NCI-H2196 (cell line): ENCODE results near the gene NSG1.
"Not testable (repeated sequence)": the region's sequence is repeated elsewhere in the genome, so short reads cannot be mapped to it uniquely, and the experiment has no call there.

Experiments used
- DNase-seq: peaks from one replicate; lab custom pipeline; 2025; ENCODE audit not compliant: unreplicated experiment; lab: John Stamatoyannopoulos, UW

Gene NSG1

DNA sequence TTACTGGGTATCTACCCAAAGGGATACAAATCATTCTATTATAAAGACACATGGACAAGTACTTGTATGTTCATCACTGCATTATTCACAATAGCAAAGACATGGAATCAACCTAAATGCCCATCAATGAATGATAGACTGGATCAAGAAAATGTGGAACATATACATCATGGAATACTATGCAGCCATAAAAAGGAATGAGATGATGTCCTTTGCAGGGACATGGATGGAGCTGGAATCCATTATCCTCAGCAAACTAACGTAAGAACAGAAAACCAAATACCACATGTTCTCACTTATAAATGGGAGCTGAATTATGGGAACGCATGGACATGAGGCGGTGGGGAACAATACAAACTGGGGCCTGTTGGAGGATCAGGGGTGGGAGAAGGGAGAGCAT is 78.3 kb downstream of the NSG1 start:
- not testable (repeated sequence) for DNase-seq
